ENCODE measurements around the gene POU6F2.

POU6F2 gene

DNA sequence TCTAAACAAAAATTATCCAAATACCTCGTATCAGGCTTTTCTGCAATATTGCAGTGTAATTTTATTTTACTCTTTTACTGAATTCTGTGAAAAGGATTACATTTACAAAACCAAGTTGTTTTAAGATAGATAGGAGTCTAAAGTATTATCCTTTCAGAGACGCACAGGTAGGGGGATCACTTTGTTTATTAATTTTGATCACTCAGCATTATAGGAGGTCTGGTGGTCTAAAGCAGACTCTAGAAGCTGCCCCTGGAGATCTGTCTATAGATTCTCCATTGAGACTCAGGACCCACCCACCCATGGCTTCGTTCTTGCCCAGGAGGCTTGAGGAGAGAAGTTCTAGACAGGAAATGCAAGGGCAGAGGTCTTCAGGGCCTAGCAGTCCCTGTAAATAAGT, 365.1 kb downstream of the POU6F2 start:
- TF ChIP-seq, protein P1, sequence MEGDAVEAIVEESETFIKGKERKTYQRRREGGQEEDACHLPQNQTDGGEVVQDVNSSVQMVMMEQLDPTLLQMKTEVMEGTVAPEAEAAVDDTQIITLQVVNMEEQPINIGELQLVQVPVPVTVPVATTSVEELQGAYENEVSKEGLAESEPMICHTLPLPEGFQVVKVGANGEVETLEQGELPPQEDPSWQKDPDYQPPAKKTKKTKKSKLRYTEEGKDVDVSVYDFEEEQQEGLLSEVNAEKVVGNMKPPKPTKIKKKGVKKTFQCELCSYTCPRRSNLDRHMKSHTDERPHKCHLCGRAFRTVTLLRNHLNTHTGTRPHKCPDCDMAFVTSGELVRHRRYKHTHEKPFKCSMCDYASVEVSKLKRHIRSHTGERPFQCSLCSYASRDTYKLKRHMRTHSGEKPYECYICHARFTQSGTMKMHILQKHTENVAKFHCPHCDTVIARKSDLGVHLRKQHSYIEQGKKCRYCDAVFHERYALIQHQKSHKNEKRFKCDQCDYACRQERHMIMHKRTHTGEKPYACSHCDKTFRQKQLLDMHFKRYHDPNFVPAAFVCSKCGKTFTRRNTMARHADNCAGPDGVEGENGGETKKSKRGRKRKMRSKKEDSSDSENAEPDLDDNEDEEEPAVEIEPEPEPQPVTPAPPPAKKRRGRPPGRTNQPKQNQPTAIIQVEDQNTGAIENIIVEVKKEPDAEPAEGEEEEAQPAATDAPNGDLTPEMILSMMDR (conservative IDR thresholded peaks at IDR 0.05) = no peak
- H3K27ac ChIP-seq = no peak overlapping the region

DNA sequence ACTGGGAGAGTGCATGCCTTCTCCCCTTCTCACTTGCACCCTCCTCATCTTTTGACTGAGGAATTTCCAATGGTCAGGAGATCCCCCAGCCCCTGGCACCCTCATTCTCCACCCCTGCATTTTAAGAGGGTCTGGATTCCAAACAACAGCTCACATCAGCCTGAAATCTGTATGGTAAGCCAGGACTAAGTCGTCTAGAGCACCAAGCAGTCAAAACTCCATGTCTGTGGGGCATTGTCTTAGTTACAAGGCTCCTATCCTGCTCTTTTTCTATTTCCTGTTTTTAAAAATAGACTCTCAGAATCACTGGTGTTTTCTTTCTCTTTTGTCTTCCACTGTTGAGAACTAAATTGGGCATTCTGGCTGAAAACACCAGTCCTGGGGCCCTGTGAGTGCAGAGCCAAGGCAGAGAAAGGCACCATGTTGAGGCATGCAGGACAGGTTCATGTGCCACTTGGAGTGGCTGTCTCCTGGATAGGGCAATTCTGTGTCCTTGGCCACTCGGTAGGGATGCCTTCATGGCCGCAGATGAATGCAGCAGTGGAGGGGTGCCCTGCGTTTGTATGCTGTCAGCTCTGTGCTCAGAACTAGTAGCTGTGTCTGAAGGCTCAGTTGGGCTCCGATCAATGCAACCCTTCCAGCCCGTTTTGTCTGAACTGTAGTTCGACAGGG, 371.9 kb downstream of the POU6F2 start:
- H3K27ac ChIP-seq = no peak overlapping the region
- TF ChIP-seq, protein P1 (conservative IDR thresholded peaks at IDR 0.05) = no peak

DNA sequence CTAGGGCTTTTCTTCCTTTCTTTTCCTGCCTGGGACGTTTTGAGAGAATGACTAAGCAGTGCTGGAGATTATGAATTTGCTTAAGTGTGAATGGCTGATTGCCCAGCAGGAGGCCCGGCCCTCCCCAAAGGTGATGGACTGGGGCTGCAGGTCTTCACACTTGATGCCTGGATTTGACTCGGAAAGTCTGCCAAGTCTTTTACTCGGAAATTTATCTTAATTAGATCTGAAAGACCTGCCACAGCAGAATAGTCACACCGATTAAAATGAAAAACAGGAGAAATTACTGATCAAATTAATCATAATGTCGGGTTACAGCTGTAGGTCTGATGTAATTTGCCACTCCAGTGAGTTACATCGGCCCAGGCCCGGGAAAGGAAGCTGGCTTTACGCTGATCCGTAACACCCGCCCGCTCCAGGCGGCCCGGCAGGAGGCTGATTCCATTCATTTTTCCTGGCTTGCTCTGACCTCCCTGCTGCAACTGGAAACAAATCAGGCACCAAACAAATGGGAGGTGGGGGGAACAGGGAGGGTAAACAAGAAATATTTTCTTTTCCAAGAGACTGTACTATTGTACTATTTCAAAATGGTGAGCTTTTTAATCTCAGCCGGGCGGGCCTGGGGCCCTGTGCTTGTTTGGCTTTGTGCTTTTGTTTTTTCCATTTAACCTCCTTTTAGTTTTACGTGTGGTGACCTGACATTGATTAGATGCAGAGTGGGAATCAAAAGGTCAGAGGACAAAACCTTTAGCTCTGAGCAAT, 376.1 kb downstream of the POU6F2 start:
- TF ChIP-seq, protein P1 (conservative IDR thresholded peaks at IDR 0.05) = no peak
- H3K27ac ChIP-seq = peak overlapping the region; percentile 1; the same call in 1 of the 2 replicates

DNA sequence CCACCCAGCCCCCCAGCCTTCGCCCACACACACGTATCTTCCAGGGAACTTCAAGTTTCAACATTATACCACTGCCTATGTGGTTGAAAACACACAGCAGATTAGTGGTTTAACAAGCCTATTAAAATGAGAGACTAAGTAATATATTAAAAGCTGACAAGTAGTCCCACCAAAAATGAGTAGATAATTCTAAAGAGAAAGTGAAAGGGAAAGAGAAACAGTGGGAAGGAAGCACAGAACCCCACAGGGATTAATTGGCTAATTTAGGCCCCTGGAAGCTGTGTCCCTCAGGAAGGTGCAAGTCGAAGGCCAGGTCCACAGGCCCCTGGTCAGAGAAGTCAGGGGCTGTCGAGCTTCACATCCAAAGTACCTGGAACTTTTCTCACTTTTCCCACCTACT, 378.0 kb downstream of the POU6F2 start:
- H3K27ac ChIP-seq = no peak overlapping the region
- TF ChIP-seq, protein P1 (conservative IDR thresholded peaks at IDR 0.05) = no peak

DNA sequence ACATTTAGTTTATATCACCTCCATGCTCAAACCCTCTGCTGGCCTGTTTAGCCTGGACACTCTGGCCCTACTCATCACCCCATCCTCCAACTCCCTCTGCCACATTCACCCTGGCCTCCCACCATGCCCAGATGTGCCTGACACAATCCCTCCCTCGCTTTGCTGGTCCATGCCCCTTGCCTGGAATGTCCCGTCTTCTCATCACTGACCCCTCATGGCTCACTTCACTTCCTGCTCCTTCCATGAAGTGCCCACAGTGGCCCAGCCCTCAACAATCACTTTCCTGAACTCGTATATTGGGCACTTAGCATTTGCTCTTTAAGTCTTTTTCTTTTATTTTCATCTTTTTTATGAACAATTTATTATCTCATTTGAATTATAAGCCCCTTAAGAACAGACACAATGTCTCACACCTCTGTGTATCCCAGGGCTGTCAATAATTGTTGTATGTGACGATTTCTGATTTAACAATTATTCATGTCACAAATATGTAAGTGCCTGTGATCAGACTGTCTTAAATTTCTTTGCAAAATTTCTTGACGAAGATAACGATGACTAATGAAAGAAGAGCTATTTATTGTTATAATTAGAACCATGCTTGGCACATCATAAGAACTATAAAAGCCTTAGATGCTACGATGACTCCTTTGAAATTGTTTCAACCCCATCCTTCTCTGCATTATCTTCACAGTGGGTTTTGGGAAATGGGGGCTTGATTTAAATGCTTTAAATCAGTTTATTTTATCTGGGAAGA, 378.6 kb downstream of the POU6F2 start:
- TF ChIP-seq, protein P1 (conservative IDR thresholded peaks at IDR 0.05) = no peak
- H3K27ac ChIP-seq = no peak overlapping the region

DNA sequence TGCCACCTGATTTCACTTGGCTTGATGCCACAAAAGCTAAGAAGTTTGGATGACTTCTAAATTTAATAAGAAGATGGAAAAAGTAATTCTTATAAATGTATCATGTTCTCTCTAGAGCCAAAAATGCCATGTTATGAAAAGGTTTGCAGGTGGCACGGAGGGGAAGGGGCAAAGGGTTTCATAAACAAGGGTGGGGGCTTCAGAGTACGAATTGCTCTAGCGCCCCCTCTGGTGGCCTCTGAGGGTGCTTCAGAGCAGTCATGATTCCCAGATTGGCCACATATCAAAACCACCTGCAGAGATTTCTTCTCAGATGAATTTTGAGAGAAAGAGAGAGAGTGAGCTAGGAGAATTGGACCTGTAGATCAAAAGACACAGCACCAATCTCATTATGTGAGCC, 379.9 kb downstream of the POU6F2 start:
- TF ChIP-seq, protein P1 (conservative IDR thresholded peaks at IDR 0.05) = peak; percentile 58
- no peak overlapping the region for H3K27ac ChIP-seq

DNA sequence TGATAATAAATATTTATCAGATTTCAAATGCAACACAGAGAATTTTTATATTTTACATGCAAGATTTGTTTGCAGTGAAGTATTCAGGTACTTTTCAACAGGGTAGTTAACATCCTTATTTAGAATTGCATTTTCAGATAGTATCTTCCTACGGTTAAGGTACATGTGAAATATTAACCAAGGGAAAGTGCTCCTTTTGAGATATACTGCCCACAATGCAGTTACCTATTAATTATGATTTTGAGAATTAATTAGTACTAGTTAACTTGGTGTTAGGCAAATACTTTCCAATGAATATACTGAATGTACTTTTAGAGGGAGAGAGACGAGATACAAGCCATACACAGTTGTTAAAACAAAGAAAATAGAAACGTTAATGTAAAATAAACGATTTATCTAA, 382.3 kb downstream of the POU6F2 start:
- TF ChIP-seq, protein P1 (conservative IDR thresholded peaks at IDR 0.05) = no peak
- peak overlapping the region; percentile 64 for H3K27ac ChIP-seq

All from VCaP (cell line).